Stimulated activated effector memory CD8-positive, alpha-beta T cell treated with anti-CD3 and anti-CD28 coated beads, Interleukin-12 subunit alpha, Interleukin-12 subunit beta, amount 100 ng/mL, for 72 hours (primary cell): Measurements from ENCODE around the gene EFEMP2.

Source experiments
- ATAC-seq: fragments of 150-1000 bp; cut with Tn5 transposase; 2 replicates; pipeline ENCODE4 v1.10.0; 2021
- DNase-seq, 2 donors: peaks; one replicate each; pipeline ENCODE4 v3.0.0; 2021 to 2022; ENCODE audit warnings: low spot score in 2 of 2
- H3K27ac Mint-ChIP-seq: one replicate; pipeline ENCODE4 v1.8.0; 2022; ENCODE audit warnings: mild to moderate bottlenecking, mixed read lengths
- H3K36me3 Mint-ChIP-seq: one replicate; pipeline ENCODE4 v1.8.0; 2022; ENCODE audit warnings: mild to moderate bottlenecking, mixed read lengths
- H3K4me1 Mint-ChIP-seq: one replicate; pipeline ENCODE4 v1.8.0; 2022; ENCODE audit warnings: mixed read lengths
- H3K4me3 Mint-ChIP-seq: one replicate; pipeline ENCODE4 v1.8.0; 2022; ENCODE audit warnings: mild to moderate bottlenecking, mixed read lengths
- H3K9me3 Mint-ChIP-seq: one replicate; pipeline ENCODE4 v1.8.0; 2022; ENCODE audit warnings: mixed read lengths

The EFEMP2 gene

DNA sequence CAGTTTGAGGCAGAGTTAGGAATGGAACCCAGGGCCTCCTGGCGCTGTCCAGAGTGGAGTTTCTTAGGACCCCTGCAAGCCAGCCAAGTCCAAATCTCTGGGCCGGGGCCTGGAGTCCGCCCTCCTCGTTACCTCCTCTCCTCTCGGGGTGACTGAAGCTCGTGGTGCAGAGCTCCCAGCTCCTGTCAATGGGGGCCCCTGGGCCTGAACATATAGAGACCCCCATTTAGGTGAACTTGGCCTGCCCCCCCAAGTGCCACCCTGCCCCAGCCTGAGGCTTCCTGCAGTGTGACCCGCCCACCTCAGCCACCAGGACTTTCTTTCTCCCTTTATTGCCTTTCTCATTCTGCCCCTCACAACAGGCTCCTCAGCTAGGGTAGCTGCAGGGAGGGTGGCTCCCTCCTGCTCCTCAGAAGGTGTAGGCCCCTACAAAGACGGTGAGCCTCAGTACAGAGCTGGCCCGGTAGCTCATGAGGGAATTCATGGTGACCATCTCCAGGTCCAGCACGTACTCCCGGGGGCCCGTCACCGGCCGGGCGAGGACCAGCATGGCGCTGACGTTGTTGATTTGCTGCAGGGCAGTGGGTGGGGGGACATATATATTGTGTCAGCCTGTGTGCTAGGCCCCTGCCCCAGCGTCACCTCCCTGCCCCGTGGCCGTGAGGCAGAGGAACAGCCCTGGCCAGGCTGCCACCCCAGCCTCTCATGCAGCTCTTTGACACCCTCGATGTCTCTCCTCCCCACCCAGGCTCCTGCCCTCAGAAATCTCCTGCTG lies 5.9 kb downstream of the EFEMP2 start:
- ATAC-seq (no peak), DNase-seq (no peak)
- Mint-ChIP-seq H3K27ac (peak overlapping the region; percentile 32), H3K4me3 (no peak overlapping the region), H3K9me3 (no peaks in the 10 kb centered on the region), H3K4me1 (peaks cover 43% of the 10 kb centered on the region), H3K36me3 (peaks cover 63% of the 10 kb centered on the region)

DNA sequence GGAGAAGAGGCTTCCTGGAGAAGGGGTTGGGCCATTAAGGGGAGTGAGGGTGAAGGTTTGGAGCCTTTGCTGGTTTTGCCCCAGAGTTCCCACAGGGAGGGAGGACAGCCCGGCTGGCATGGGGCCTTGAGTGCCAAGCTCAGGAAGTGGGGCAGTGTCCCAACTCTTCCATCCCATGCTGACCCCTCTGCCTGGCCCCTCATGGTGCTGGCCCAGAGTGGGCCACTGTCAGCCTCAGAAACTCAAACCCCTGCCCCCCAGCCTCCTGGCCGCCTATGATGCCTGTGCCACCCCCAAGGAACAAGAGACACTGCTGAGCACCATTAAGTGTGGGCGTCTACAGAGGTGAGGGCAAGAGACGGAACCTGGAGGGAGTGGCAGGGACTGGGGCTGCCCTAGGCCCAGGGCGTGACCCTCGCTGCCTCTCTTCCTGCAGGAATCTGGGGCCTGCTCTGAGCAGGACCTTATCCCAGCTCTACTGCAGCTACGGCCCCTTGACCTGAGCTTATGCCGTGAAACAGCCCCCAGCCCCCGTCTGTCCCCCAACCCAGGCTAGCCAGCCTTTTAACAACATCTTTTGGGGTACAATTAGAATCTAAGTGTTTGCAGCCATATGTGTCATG lies 6.9 kb downstream of the EFEMP2 start:
- Mint-ChIP-seq H3K36me3 (peaks cover 73% of the 10 kb centered on the region), H3K4me1 (peaks cover 39% of the 10 kb centered on the region), H3K4me3 (no peak overlapping the region), H3K27ac (peak overlapping the region; percentile 32), H3K9me3 (no peaks in the 10 kb centered on the region)
- ATAC-seq, result no peak
- no peak for DNase-seq

DNA sequence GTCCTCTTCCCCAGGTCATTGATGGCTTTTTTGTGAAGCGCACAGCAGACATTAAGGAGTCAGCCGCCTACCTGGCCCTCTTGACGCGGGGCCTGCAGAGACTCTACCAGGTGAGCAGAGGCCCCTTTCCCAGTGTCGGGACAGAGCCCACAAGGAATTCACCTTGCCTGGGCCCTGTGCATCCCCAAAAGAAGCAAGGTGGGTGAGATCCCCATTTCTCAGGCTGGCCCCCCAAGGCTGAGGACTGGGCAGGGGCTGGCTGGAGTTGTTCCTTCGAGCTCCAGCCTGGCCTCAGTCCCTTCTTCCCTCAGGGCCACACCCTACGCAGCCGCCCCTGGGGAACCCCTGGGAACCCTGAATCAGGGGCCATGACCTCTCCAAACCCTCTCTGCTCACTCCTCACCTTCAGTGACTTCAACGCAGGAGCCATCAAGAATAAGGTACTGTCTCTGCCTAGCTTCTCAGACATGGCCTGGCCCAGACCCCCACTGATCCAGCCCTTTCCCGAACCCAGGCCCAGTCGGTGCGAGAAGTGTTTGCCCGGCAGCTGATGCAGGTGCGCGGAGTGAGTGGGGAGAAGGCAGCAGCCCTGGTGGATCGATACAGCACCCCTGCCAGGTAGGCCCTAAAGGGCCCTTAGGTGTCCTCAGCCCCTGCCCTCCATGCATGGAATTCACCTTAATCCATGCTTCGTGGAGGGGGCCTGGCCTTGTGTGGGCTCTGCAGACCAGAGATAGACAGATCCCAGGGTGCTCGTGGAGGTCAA lies 7.7 kb downstream of the EFEMP2 start:
- Mint-ChIP-seq H3K9me3 (no peaks in the 10 kb centered on the region), H3K27ac (peak overlapping the region; percentile 32), H3K4me1 (peaks cover 37% of the 10 kb centered on the region), H3K4me3 (no peak overlapping the region), H3K36me3 (peaks cover 81% of the 10 kb centered on the region)
- DNase-seq (no peak), ATAC-seq (no peak)

DNA sequence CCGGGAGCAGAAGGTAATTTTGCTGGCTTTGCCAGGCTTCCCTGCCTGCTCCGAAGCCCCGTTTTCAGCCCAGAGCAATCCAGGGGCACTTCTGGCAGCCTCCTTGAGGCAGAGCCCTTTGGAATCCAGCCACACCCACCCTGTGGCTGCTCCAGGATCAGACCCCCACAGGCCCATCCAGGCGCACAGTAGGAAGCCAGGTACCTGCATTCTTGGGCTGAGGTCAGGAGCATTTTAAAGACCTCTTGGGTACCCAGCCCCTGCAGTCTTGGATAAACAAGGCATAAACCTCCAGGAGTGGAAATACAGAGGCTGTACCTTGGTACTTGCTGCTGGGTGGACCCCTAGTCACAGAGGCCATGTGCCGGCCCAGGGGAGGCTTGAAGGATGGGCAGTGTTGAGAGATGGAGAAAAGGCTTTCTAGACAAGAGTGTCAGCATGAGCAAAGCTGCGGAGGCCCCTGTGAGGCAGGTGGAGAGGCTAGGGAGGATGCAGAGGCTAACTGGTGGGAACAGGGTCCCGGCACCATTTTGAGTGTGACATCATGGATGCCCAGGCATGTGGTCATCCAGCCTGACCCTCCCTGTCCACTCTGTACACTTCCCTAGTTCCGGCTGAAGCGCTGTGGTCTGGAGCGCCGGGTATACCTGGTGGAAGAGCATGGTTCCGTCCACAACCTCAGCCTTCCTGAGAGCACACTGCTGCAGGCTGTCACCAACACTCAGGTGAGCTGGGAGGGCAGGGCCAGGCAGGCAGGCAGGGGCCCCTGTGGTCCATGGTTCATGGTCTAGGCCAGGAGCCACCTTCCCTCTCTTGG lies 8.5 kb downstream of the EFEMP2 start:
- Mint-ChIP-seq H3K36me3 (peaks cover 89% of the 10 kb centered on the region), H3K4me1 (peaks cover 37% of the 10 kb centered on the region), H3K9me3 (no peaks in the 10 kb centered on the region), H3K27ac (no peak overlapping the region), H3K4me3 (no peak overlapping the region)
- no peak for DNase-seq
- ATAC-seq, result no peak

DNA sequence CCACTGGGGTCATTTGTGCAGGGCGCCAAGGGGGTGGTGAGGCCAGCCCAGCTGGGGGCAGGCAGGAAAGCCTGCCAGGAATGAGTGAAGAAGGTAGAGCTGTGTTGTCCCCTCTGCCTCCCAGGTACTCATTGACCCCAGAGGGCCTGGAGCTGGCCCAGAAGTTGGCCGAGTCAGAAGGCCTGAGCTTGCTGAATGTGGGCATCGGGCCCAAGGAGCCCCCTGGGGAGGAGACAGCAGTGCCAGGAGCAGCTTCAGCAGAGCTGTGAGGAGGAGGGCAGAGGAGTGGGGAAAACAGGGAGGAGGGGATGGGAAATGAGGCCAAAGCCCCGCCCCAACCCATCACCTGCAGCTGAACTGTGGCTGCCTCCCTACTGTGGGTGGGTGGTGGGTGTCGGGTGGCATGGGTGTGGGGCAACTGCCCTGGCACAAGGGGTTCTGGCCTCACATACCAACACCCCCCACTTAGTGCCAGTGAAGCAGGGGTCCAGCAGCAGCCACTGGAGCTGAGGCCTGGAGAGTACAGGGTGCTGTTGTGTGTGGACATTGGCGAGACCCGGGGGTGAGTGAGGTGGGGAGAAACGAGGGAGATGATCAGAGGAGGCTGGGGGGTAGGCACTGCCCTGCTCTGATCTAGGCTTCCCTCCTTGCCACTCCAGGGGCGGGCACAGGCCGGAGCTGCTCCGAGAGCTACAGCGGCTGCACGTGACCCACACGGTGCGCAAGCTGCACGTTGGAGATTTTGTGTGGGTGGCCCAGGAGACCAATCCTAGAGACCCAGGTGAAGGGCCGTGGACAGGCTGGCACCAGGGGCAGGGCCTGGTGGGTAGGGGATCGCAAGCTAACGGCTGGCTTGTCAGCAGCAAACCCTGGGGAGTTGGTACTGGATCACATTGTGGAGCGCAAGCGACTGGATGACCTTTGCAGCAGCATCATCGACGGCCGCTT lies 9.4 kb downstream of the EFEMP2 start:
- no peaks in the 10 kb centered on the region for H3K9me3 Mint-ChIP-seq
- peaks cover 92% of the 10 kb centered on the region for H3K36me3 Mint-ChIP-seq
- ATAC-seq (no peak), DNase-seq (no peak)
- peak overlapping the region; percentile 97 for H3K27ac Mint-ChIP-seq
- peak overlapping the region; percentile 97 for H3K4me3 Mint-ChIP-seq
- H3K4me1 Mint-ChIP-seq, result peaks cover 46% of the 10 kb centered on the region

DNA sequence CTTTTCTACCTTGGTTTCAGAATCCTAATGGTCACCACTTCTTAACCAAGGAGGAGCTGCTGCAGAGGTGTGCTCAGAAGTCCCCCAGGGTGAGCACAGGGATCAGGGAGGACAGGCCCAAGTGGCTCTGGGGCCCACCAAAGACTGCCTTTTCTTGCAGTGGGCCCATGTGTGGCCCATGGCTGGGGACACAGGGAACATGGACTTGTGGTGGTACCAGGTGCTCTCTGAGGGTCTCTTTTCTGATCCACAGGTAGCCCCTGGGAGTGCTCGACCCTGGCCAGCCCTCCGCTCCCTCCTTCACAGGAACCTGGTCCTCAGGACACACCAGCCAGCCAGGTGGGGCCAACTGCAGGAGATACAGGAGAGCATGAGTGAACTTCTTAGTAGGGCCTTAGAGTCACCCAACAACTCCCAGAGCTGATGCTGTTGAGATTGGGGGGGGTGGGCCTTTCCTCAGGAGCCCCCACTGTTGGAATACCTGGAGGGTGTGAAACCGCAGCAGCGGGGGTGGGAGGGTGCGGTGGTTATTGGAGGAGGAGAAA lies 10.3 kb downstream of the EFEMP2 start:
- DNase-seq (peak in 1 of 2 donors; percentile 50), ATAC-seq (no peak)
- Mint-ChIP-seq H3K4me3 (peak overlapping the region; percentile 97), H3K9me3 (no peaks in the 10 kb centered on the region), H3K36me3 (peaks cover 98% of the 10 kb centered on the region), H3K4me1 (peaks cover 47% of the 10 kb centered on the region), H3K27ac (peak overlapping the region; percentile 97)

DNA sequence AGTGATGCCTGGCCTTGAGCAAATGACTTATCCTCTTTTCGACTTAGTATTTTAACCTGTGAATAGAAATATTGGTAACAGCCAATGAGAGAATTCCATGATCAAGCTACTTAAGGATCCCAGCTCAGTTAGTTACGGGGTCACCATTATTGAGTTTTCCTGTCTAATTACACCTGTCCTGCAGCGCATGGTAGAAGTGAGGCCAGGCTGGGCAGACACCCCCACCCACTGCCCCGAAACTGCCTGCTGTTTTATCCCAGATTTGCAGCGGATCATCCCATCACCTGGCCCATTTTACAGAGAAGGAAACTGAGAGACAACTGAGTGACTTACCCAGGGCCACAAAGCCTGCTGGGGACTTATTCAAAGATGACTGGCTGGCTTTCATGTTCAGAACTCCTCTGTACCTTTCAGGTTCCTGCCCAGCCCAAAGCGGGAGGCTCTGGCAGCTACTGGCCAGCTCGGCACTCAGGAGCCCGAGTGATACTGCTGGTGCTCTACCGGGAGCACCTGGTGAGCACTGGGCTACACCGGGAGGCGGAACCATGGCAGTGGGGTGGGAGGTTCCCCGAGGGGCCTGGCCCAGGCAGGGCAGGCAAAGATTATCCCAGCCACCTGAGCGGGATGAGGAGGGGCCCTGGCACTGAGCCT lies 10.9 kb downstream of the EFEMP2 start:
- Mint-ChIP-seq H3K27ac (peak overlapping the region; percentile 97), H3K4me1 (peaks cover 50% of the 10 kb centered on the region), H3K9me3 (no peaks in the 10 kb centered on the region), H3K36me3 (peaks cover 98% of the 10 kb centered on the region), H3K4me3 (peak overlapping the region; percentile 97)
- no peak for DNase-seq
- ATAC-seq, result no peak

DNA sequence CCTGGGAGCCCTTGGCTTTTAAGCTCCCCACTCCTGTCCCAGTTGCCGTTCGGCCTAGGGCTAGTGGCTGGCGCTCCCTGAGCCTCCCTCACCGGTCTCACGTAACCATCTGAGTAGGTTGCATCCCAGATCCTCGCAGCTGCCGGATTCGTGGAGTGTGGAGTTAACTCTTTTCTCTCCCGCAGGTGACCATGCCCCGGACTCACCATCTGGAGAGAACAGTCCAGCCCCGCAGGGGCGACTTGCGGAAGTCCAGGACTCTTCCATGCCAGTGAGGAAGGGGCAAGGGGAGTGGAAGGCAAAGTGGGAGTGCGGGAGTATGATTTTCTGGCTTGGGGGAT lies 11.5 kb downstream of the EFEMP2 start:
- Mint-ChIP-seq H3K4me3 (peak overlapping the region; percentile 97), H3K9me3 (no peaks in the 10 kb centered on the region), H3K27ac (peak overlapping the region; percentile 97), H3K4me1 (peaks cover 55% of the 10 kb centered on the region), H3K36me3 (peaks cover 98% of the 10 kb centered on the region)
- DNase-seq (no peak), ATAC-seq (no peak)

DNA sequence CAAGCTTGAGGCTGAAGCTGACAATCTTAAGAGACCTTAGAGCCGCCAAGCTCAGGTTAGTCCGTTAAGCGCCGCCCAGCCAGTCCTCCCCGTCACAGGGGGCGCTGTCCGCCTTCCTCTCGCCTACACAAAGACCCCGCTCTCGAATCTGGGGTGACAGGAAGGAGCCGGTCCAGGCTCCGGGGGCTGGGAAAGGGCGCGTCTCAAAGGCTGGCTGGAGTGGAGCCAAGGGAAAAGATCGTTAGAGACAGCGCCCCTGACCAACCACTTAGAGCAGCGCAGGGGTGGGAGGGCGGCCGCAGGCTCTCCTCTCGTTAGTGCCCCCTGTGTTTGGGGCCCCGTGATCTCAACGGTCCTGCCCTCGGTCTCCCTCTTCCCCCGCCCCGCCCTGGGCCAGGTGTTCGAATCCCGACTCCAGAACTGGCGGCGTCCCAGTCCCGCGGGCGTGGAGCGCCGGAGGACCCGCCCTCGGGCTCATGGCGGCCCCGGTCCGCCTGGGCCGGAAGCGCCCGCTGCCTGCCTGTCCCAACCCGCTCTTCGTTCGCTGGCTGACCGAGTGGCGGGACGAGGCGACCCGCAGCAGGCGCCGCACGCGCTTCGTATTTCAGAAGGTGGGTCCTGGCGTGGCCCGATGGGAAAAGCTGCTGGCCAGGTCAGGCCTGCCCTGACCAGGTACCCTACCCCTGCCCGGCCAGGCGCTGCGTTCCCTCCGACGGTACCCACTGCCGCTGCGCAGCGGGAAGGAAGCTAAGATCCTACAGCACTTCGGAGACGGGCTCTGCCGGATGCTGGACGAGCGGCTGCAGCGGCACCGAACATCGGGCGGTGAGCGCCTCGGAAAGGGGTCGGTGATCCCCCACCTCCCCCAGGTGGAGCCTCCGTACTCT lies 12.1 kb downstream of the EFEMP2 start, which contains the start of gene MUS81:
MUS81 (plus strand) TSS at position 156 of the 887 bp plus-strand sequence; CDS start at position 477, 321 bp downstream.
- peak within 1 kb of the TSS; percentile 97 for H3K27ac Mint-ChIP-seq
- peaks cover 98% of the 10 kb centered on the region for H3K36me3 Mint-ChIP-seq
- DNase-seq (peak; percentile 96 to 99), ATAC-seq (peak; percentile 61)
- H3K4me3 Mint-ChIP-seq, result peak within 1 kb of the TSS; percentile 97
- H3K9me3 Mint-ChIP-seq, result no peaks in the 10 kb centered on the region
- peaks cover 61% of the 10 kb centered on the region for H3K4me1 Mint-ChIP-seq

DNA sequence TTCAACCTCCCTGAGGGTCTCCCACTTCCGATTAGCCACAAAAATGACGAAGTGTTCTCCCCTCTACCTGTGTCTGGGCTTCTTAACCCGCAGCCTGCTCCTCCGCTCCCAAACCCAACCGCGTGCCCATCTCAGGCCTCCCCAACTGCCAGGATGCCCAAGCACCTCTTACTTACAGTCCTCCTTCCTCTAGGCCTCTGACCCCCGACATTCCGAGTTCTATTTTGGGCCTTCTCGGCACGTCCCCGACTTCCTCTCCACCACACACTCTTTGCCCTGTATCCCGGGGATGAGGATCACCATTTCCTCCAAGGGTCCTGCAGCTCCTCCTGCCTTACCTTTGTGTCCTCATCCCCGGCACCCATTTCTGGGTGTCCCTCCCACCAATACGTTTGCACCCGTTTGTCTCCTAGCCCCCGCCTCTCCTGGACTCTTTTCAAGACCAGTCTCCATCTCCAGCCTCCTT lies 12.8 kb downstream of the EFEMP2 start:
- no peak for DNase-seq

DNA sequence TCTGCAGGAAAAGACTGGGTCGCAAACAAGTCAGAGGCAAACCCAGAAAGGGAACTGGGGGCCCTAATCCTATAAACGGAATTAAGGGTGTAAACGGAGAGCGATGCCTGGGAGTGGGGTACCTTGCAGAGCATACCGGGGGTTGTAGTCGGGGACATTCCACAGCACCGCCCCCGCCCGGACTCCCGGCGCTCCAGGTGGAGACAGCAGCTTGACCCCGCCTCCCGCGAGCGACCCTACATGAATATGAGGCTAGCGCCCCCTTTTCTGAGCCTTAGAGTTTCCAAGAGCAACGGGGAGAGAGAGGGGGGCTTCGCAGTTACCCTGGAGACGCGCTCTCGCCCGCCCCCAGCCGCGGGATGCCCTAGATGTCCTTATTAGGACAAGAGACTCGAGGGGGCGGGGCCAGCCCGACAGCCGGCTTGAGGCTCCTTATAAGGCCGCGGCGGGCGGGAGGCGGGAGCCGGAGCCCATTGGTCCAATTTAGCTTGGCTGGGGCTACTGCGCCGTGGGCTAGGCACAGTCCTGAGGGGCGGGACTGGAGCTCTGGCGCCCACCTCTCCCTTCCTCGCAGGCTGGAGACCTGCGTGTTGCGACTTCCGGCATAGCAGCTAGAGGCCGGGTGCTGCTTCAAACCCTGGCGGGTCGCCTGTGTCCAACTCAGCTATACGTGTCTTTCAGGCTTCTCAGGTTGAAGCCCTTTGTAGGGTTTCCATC lies 13.3 kb downstream of the EFEMP2 start:
- H3K27ac Mint-ChIP-seq, result peak overlapping the region; percentile 97
- DNase-seq (peak; percentile 91 to 99), ATAC-seq (peak; percentile 78)
- no peaks in the 10 kb centered on the region for H3K9me3 Mint-ChIP-seq
- H3K4me1 Mint-ChIP-seq, result peaks cover 68% of the 10 kb centered on the region
- peaks cover 98% of the 10 kb centered on the region for H3K36me3 Mint-ChIP-seq
- peak overlapping the region; percentile 97 for H3K4me3 Mint-ChIP-seq

More for the DNA sequence above, 12.8 kb downstream of the EFEMP2 start:
- Mint-ChIP-seq H3K27ac (peak overlapping the region; percentile 97), H3K36me3 (peaks cover 98% of the 10 kb centered on the region), H3K4me3 (peak overlapping the region; percentile 97), H3K4me1 (peaks cover 62% of the 10 kb centered on the region), H3K9me3 (no peaks in the 10 kb centered on the region)
- no peak for ATAC-seq

DNA sequence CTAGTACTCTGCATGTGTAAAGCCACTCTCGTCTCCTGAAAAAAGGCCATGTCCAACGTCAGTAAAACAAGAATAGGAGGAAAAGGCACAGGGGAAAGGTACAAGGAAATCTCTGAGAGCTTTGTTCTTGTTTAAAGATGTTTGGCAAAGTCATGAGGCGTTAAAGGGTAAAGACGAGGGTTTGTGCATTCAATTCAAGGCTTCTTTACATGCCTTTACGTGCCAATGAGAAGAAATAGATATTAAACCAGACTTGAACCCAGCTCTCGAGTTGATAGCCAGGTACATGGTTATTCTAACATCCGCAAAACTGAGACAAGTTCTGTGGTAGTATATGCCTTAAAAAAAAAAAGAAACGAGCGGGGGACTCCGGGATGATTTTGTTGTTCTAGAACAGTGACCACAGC lies 13.9 kb downstream of the EFEMP2 start:
- Mint-ChIP-seq H3K27ac (peak overlapping the region; percentile 97), H3K36me3 (peaks cover 98% of the 10 kb centered on the region), H3K4me1 (peaks cover 74% of the 10 kb centered on the region), H3K9me3 (no peaks in the 10 kb centered on the region), H3K4me3 (peak overlapping the region; percentile 97)
- DNase-seq (no peak), ATAC-seq (no peak)
